HepG2 (cell line): Measurements from ENCODE around the gene UBR3. TPM values are rescaled to one million over a fixed set of nuclear protein-coding genes. Genes with fewer than 3 reads are reported as not detected.
"Not testable (repeated sequence)": the region's sequence is repeated elsewhere in the genome, so short reads cannot be mapped to it uniquely, and the experiment has no call there.

Experiments
- ATAC-seq: fragments of 200-7000 bp; cut with Tn5 transposase; 3 replicates; pipeline ENCODE4 v1.9.1; 2020; ENCODE audit warnings: mild to moderate bottlenecking, moderate library complexity
- BruUV-seq: library from RNA; stranded (reverse); fragments of 400-500 nt; replicated peaks from 2 replicates; lab custom pipeline; 2021; lab: Mats Ljungman, UMichigan
- CTCF ChIA-PET: fragments of 300-600 bp; formaldehyde crosslinking; extraction: SDS; loops from one replicate; lab custom pipeline; 2021; ENCODE audit warnings: low total read pairs, inconsistent platforms, low intra/inter-chr PET ratio; lab: Yijun Ruan, JAX
- POLR2A ChIA-PET: fragments of 350-600 bp; sonication (Branson Sonifier 250); formaldehyde crosslinking; loops from one replicate; lab custom pipeline; 2020; ENCODE audit warnings: antibody characterized with exemption, inconsistent platforms; lab: Yijun Ruan, JAX
- DNase-seq: peaks from one replicate; pipeline ENCODE4 v3.0.0-alpha.2; 2015; ENCODE audit warnings: low spot score
- FAIRE-seq: peaks from 3 replicates; lab custom pipeline; 2011; peaks lifted over from hg19 to GRCh38; lab: Jason Lieb, UNC
- H2AFZ ChIP-seq: one replicate; pipeline ENCODE4 v1.6.1; 2011; ENCODE audit warnings: low read length, inconsistent platforms
- H3K27ac ChIP-seq: fragments of 300-600 bp; 3 replicates; pipeline ENCODE4 v1.8.0; 2011; ENCODE audit warnings: mixed run types, mild to moderate bottlenecking, mixed read lengths, low read length, inconsistent platforms; ENCODE audit not compliant: insufficient read depth; ENCODE audit errors: extremely low read length
- H3K27me3 ChIP-seq, 2 experiments: fragments of 200-600 bp in 1 of 2; 2 replicates in 1 of 2; 3 replicates in 1 of 2; pipeline versions ENCODE4 v1.6.0 to v1.8.0; 2011; ENCODE audit warnings: low read length in 2 of 2, mild to moderate bottlenecking in 2 of 2, moderate library complexity in 2 of 2, inconsistent platforms in 1 of 2; ENCODE audit not compliant: insufficient read depth in 2 of 2, control insufficient read depth in 1 of 2
- H3K36me3 ChIP-seq, 2 experiments: fragments of 200-600 bp in 1 of 2; replicated peaks in 1 of 2; 2 replicates in 1 of 2; 3 replicates in 1 of 2; pipeline versions ENCODE4 v1.5.1 to v1.8.0; 2011; ENCODE audit warnings: low read length in 2 of 2, inconsistent platforms in 1 of 2; ENCODE audit not compliant: insufficient read depth in 2 of 2, control insufficient read depth in 1 of 2
- H3K4me1 ChIP-seq: 2 replicates; pipeline ENCODE4 v1.5.1; 2012; ENCODE audit warnings: low read length, inconsistent platforms; ENCODE audit not compliant: insufficient read depth
- H3K4me2 ChIP-seq: 2 replicates; pipeline ENCODE4 v1.6.0; 2011; ENCODE audit warnings: low read depth, low read length, inconsistent platforms
- H3K4me3 ChIP-seq, 3 experiments: fragments of 200-600 bp in 1 of 3; sonication (generic), shearing (Covaris generic) in 1 of 3; replicated peaks in 1 of 3; 2 replicates each; pipeline ENCODE4 v1.5.1; 2011 to 2016; ENCODE audit warnings: low read length in 3 of 3, inconsistent platforms in 2 of 3, low read depth in 2 of 3, mild to moderate bottlenecking in 2 of 3, control low read depth in 1 of 3, mixed read lengths in 1 of 3; ENCODE audit not compliant: insufficient read depth in 1 of 3
- H3K79me2 ChIP-seq: one replicate; pipeline ENCODE4 v1.6.1; 2011; ENCODE audit warnings: low read length, inconsistent platforms; ENCODE audit not compliant: insufficient read depth
- H3K9ac ChIP-seq: 2 replicates; pipeline ENCODE4 v1.6.0; 2011; ENCODE audit warnings: mild to moderate bottlenecking, low read depth, low read length, inconsistent platforms; ENCODE audit not compliant: insufficient read depth
- H3K9me3 ChIP-seq: 2 replicates; pipeline ENCODE4 v1.5.1; 2012; ENCODE audit warnings: mild to moderate bottlenecking, low read length
- H4K20me1 ChIP-seq: 2 replicates; pipeline ENCODE4 v1.6.0; 2011; ENCODE audit warnings: inconsistent platforms, mild to moderate bottlenecking, low read length, moderate library complexity; ENCODE audit not compliant: insufficient read depth
- DPF2 ChIP-seq: sonication (generic); formaldehyde crosslinking; IDR thresholded peaks from 2 replicates; pipeline ENCODE4 v1.4.0; 2020; ENCODE audit warnings: mild to moderate bottlenecking, low read depth, missing genetic modification reagents, borderline replicate concordance
- GFI1 ChIP-seq: sonication (generic); formaldehyde crosslinking; IDR thresholded peaks from 2 replicates; pipeline ENCODE4 v1.5.0; 2020; ENCODE audit warnings: missing genetic modification reagents, mild to moderate bottlenecking, borderline replicate concordance
- ZSCAN25 ChIP-seq: sonication (generic); formaldehyde crosslinking; IDR thresholded peaks from 2 replicates; pipeline ENCODE4 v1.8.0; 2022; ENCODE audit warnings: mild to moderate bottlenecking, missing genetic modification reagents
- WGBS: methylation state at CpG from one replicate; pipeline ENCODE4 v1.1.6; 2017; ENCODE audit warnings: low lambda C conversion rate; 5-methylcytosine and 5-hydroxymethylcytosine counted together
- in situ Hi-C: cut with HindIII; loops from 2 replicates; pipeline ENCODE4 v1.10.0; 2017; ENCODE audit warnings: low pct_unique_long_range_greater_than_20kb; ENCODE audit not compliant: extremely low pct_ligation_motif_present
- intact Hi-C: fragments of 100-400 bp; cut with micrococcal nuclease; formaldehyde crosslinking; loops from one replicate; pipeline ENCODE4 v1.10.0; 2022; ENCODE audit not compliant: unreplicated experiment
- polyA plus RNA-seq, 8 experiments: library from polyadenylated mRNA; depleted of rRNA in 3 of 8; stranded (reverse) in 7 of 8; unstranded in 1 of 8; fragments of >200 nt; fragmentation: Illumina TruSeq in 4 of 8; extraction: Trizol in 4 of 8; gene quantifications; 2 replicates each; pipeline versions ENCODE4 v1.2.1 to v1.2.3, GENCODE V29; 2011 to 2016; ENCODE audit warnings: low read depth in 4 of 8, missing spikeins in 1 of 8, mixed read lengths in 1 of 8; ENCODE audit not compliant: insufficient read depth in 1 of 8
- total RNA-seq, 5 experiments: library from RNA; depleted of rRNA; stranded (reverse); fragments of >200 nt; fragmentation: Illumina TruSeq; extraction: Trizol; gene quantifications; 2 replicates each; pipeline ENCODE4 v1.2.3, GENCODE V29; 2016; ENCODE audit warnings: low read depth in 1 of 5
- TF ChIP-seq, protein P1 (sequence below): sonication (generic); formaldehyde crosslinking; IDR thresholded peaks from 2 replicates; pipeline ENCODE4 v1.4.0; 2020; ENCODE audit warnings: mild to moderate bottlenecking, missing genetic modification reagents, borderline replicate concordance

UBR3 gene
- total and polyA plus RNA-seq, 2 of the 13 experiments (the other 11 are each of a cell fraction or from before 2014, with no cell fraction given): 15.1 to 28.0 TPM

DNA sequence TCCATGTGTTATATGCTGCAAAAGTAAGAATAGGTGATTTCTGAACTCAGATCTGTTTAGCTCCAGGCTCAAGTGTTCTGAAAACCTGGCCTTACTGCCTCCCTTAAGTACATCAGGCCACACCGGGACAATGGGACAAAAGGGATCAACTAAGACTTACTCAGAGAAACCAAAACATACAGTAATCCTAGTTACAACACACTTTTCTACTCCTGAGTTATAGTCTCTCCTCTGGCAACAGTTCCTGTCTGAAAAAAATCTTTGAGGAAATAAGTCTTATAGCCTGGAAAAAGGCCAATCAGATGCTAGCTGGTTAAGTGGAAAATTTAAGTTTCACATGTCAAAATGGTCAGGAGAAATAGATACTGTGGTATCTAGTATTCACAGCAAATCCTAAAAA, 8.1 kb upstream of the UBR3 start (continued):
- TF ChIP-seq, protein P1, sequence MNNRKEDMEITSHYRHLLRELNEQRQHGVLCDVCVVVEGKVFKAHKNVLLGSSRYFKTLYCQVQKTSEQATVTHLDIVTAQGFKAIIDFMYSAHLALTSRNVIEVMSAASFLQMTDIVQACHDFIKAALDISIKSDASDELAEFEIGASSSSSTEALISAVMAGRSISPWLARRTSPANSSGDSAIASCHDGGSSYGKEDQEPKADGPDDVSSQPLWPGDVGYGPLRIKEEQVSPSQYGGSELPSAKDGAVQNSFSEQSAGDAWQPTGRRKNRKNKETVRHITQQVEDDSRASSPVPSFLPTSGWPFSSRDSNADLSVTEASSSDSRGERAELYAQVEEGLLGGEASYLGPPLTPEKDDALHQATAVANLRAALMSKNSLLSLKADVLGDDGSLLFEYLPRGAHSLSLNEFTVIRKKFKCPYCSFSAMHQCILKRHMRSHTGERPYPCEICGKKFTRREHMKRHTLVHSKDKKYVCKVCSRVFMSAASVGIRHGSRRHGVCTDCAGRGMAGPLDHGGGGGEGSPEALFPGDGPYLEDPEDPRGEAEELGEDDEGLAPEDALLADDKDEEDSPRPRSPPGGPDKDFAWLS (CRISPR knock-in tag): no peak
- TF ChIP-seq ZSCAN25 (CRISPR knock-in tag): no peak
- no peak for TF ChIP-seq DPF2 (CRISPR knock-in tag)
- TF ChIP-seq GFI1 (CRISPR knock-in tag): no peak

GRCh38 chr2:169820101-169820500, 7.2 kb upstream of the UBR3 start:
- in situ Hi-C loops, DNase-seq, H4K20me1 ChIP-seq, ATAC-seq, H2AFZ ChIP-seq, H3K27ac ChIP-seq, intact Hi-C loops, H3K9me3 ChIP-seq, H3K4me3 ChIP-seq, CTCF ChIA-PET, FAIRE-seq, H3K9ac ChIP-seq, H3K4me2 ChIP-seq, BruUV-seq, H3K27me3 ChIP-seq: not testable (repeated sequence)
- peaks cover 40% of the 10 kb centered on the region for H3K79me2 ChIP-seq
- peaks cover 7 to 36% of the 10 kb centered on the region in 2 experiments for H3K36me3 ChIP-seq
- H3K4me1 ChIP-seq: peaks cover 29% of the 10 kb centered on the region
- POLR2A ChIA-PET: interaction anchor here (1.9 kb wide), 1 partner anchor 21 kb away, joined by 7 read pairs; the partner anchor contains the start of gene SSB
- 89% methylated on average over 7 of the region's 7 CpGs for WGBS
